Left lung (tissue), 10 donors: Measurements from ENCODE around the gene ZBTB12. TPM values are rescaled to one million over a fixed set of nuclear protein-coding genes. Genes with fewer than 3 reads are reported as not detected.
A peak's percentile ranks its signal among the peaks of the same experiment; 100 is the strongest.
"Not testable (repeated sequence)": the region's sequence is repeated elsewhere in the genome, so short reads cannot be mapped to it uniquely, and the experiment has no call there.

Experiments
- ATAC-seq: fragments of 200-7000 bp; cut with Tn5 transposase; one replicate; pipeline ENCODE4 v1.9.1; 2020; ENCODE audit warnings: moderate library complexity
- DNase-seq, 4 donors: peaks; one replicate each; pipeline ENCODE4 v3.0.0-alpha.2; 2013 to 2020
- H3K27ac ChIP-seq, 2 donors: fragments of 200-600 bp; sonication (generic) in 1 of 2; one replicate each; pipeline versions ENCODE4 v1.5.0 to v1.8.0; 2020 to 2021
- H3K27me3 ChIP-seq, 2 donors: fragments of 200-600 bp; sonication (generic) in 1 of 2; one replicate each; pipeline versions ENCODE4 v1.5.0 to v1.8.0; 2020 to 2021
- H3K36me3 ChIP-seq, 2 donors: fragments of 200-600 bp; sonication (generic) in 1 of 2; one replicate each; pipeline versions ENCODE4 v1.5.0 to v1.8.0; 2020 to 2021
- H3K4me1 ChIP-seq, 2 donors: fragments of 200-600 bp; one replicate each; pipeline ENCODE4 v1.8.0; 2021
- H3K4me3 ChIP-seq, 2 donors: fragments of 200-600 bp; sonication (generic) in 1 of 2; one replicate each; pipeline versions ENCODE4 v1.5.0 to v1.8.0; 2020 to 2021; ENCODE audit warnings: mild to moderate bottlenecking in 1 of 2
- H3K9me3 ChIP-seq, 2 donors: fragments of 200-600 bp; sonication (generic) in 1 of 2; one replicate each; pipeline versions ENCODE4 v1.5.0 to v1.8.0; 2020 to 2021
- CTCF ChIP-seq, 2 donors: fragments of 200-600 bp; sonication (generic) in 1 of 2; IDR thresholded peaks; one replicate each; pipeline versions ENCODE4 v1.5.0 to v1.8.0; 2021; ENCODE audit warnings: antibody characterized with exemption in 2 of 2
- intact Hi-C, 2 donors: fragments of 100-400 bp; cut with DNase I; formaldehyde crosslinking; loops; one replicate each; pipeline versions ENCODE4 v1.11.2 to v1.14.2; 2022
- polyA plus RNA-seq, 6 donors: library from polyadenylated mRNA; unstranded; fragments of 120-200 nt; gene quantifications; one replicate each; pipeline ENCODE4 v1.2.1, GENCODE V29; 2013; ENCODE audit not compliant: insufficient read length in 6 of 6
- total RNA-seq, 2 donors: library from RNA; stranded (reverse); fragmentation: NEBNext Ultra II Directional; extraction: Animal tissue kit (Norgen Biotek cat#: 25700); gene quantifications; one replicate each; pipeline ENCODE4 v1.2.1, GENCODE V29; 2021
- donor health status: DM: no; HTN: yes; CAD: no.
- donor health status: DM: no; HTN: no; CAD: no.

ZBTB12 gene
- total and polyA plus RNA-seq, 8 donors: 4.8 to 23.4 (median 21.8) TPM

- ATAC-seq (peak; percentile 80), DNase-seq (peak in 1 of 4 donors; percentile 65)
- intact Hi-C loops: no loop called here
- H3K27me3 ChIP-seq: no peaks in the 10 kb centered on the region
- H3K4me3 ChIP-seq: no peak overlapping the region
- H3K27ac ChIP-seq: peak overlapping the region in 1 of 2 donors; percentile 3
- TF ChIP-seq CTCF (IDR thresholded peaks at IDR 0.05): no peak
- peaks cover 10 to 34% of the 10 kb centered on the region in 2 donors for H3K4me1 ChIP-seq
- no peaks in the 10 kb centered on the region for H3K9me3 ChIP-seq
- H3K36me3 ChIP-seq: no peaks in the 10 kb centered on the region
These were observed 5.4 kb upstream of the ZBTB12 start for GRCh38 chr6:31907158-31907813.

- H3K9me3 ChIP-seq, DNase-seq, ATAC-seq, H3K27me3 ChIP-seq, intact Hi-C loops, H3K36me3 ChIP-seq, H3K4me3 ChIP-seq: not testable (repeated sequence)
- peak overlapping the region in 1 of 2 donors; percentile 3 for H3K27ac ChIP-seq
- peaks cover 10 to 32% of the 10 kb centered on the region in 2 donors for H3K4me1 ChIP-seq
These were observed 4.8 kb upstream of the ZBTB12 start for GRCh38 chr6:31906727-31907126.

GRCh38 chr6:31906122-31906521 is 4.2 kb upstream of the ZBTB12 start:
- DNase-seq: no peak
- H3K27ac ChIP-seq: no peak overlapping the region
- ATAC-seq: no peak
- peaks cover 10 to 29% of the 10 kb centered on the region in 2 donors for H3K4me1 ChIP-seq
- intact Hi-C loops: no loop called here
- H3K4me3 ChIP-seq: no peak overlapping the region
- H3K27me3 ChIP-seq: no peaks in the 10 kb centered on the region
- H3K36me3 ChIP-seq: no peaks in the 10 kb centered on the region
- no peaks in the 10 kb centered on the region for H3K9me3 ChIP-seq
- TF ChIP-seq CTCF (IDR thresholded peaks at IDR 0.05): no peak

- no peaks in the 10 kb centered on the region for H3K9me3 ChIP-seq
- H3K36me3 ChIP-seq: no peaks in the 10 kb centered on the region
- no peak overlapping the region for H3K27ac ChIP-seq
- H3K4me1 ChIP-seq: peaks cover 10 to 30% of the 10 kb centered on the region in 2 donors
- no peak for DNase-seq
- no peaks in the 10 kb centered on the region for H3K27me3 ChIP-seq
- no peak for ATAC-seq
- intact Hi-C loops: no loop called here
- no peak overlapping the region for H3K4me3 ChIP-seq
- no peak for TF ChIP-seq CTCF (IDR thresholded peaks at IDR 0.05)
These were observed 3.2 kb upstream of the ZBTB12 start for GRCh38 chr6:31905041-31905440.

GRCh38 chr6:31903957-31904356 is 2.1 kb upstream of the ZBTB12 start:
- Histone ChIP-seq H3K27me3 (no peaks in the 10 kb centered on the region), H3K4me3 (no peak overlapping the region), H3K4me1 (peaks cover 14 to 40% of the 10 kb centered on the region in 2 donors), H3K36me3 (no peaks in the 10 kb centered on the region), H3K27ac (no peak overlapping the region), H3K9me3 (no peaks in the 10 kb centered on the region)
- ATAC-seq (no peak), DNase-seq (no peak)
- intact Hi-C loops: no loop called here
- TF ChIP-seq CTCF (IDR thresholded peaks at IDR 0.05): no peak
